GM18526 (cell line): ENCODE measurements around the gene RNF112.

ENCODE experiments used
- POLR2A ChIP-seq: IDR thresholded peaks from 3 replicates; pipeline ENCODE4 v1.6.1; 2011; ENCODE audit not compliant: insufficient read length; ENCODE audit errors: extremely low read depth

Gene RNF112

DNA sequence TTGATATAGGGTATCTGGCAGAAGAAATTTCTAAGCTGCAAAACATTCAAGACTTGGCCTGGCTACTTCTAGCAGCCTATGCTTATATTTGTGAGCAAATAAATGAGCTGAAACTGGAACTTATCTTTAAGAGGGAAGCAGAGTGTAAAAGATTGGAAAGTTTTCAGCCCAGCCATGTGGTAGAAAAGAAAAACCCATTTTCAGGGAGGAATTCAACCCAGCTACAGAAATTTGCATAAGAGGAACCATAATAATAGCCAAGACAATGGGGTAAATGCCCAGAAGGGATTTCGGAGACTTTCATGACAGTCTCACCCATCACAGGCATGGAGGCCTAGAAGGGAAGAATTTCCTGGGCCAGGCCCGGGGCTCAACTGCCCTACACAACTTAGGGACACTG is 31.7 kb downstream of the RNF112 start:
- TF ChIP-seq POLR2A = no peak

DNA sequence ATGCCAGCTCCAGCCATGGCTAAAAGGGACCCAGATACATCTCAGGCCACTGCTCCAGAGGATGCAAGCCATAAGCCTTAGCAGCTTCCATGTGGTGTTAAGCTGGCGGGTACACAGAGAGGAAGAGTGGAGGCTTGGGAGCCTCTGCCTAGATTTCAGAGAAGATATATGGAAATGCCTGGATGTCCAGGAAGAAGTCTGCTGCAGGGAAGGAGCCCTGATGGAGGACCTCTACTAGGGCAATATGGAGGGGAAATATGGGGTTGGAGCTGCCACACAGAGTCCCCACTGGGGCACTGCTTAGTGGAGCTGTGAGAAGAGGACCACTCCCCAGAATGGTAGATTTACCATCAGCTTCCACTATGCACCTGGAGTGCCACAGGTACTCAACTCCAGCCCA is 32.1 kb downstream of the RNF112 start:
- TF ChIP-seq POLR2A = no peak

DNA sequence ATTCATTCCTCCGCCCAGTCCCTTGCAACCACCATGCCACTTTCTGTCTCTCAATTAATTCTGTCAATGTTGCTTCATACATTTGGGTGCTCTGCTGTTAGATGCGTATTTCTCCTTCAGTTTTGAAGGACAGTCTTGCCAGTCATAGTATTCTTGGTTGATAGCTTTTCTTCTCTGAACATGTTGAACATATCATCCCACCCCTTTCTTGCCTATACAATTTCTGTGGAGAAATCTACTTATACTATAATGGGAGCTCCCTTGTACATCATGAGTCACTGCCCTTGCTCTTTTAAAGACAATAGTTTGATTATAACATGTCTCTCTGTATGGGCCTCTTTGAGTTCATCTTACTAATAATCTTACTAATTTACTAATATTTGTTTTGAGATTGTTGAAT is 34.1 kb downstream of the RNF112 start:
- no peak for TF ChIP-seq POLR2A

DNA sequence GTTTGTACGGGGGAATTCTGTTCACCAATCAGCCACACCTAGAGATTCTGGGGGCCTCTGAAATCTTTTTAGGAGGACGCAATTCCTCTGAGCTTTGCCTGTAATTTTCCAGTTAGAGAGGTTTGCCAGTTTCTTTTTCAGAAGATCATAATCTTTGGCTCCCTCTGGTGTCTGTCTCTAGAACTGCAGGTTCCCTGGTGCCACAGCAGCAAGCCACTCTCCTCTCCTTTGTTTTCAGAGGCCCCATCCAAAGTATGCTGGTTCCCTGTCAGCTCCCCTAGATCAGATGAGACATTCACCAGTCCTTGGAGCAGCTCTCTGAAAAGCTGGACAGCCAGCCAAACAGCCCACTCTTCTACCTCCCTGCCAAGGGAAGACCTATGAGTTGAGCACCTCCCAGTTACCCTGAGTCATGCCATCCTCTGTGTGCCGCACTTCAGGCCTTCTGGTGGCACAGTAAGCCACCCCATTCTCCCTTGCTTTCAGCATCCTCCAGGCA is 36.1 kb downstream of the RNF112 start:
- no peak for TF ChIP-seq POLR2A

DNA sequence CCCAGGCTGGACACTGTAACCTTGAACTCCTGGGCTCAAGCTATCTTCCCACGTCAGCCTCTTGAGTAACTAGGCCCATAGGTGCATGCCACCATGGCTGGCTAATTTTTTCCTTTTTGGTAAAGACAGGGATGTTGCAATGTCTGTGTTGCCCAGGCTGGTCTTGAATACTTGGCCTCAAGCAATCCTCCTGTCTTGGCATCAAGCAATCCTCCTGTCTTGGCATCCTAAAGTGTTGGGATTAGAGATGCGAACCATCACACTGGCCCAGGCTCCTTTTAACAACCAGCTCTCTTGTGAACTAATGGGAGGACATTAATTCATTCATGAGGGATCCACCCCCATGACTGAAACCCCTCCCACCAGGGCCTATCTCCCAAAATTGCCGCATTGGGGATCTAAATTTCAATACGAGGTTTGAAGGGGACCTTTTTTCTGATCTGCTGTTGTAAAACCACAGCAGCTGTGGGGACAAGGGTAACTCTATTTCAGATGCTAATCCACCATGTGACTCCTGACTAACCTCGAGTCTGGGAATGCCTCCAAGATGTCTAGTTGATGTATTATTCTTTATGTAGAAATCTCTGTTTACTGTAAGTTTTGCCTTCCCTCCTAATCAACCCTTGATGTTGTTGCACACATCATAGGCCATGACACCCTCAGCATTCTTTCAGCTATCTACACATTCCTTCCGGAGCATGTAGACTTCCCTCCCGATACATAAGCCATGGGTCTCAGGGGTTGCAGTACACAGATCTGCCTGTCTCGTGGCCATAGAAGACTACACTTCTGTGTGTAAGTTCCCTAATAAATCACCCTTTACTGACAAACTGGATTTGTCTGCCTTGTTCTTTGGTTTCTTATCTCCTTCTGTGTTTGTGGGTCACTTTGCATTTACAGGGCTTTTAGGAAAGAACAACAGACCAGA is 37.6 kb downstream of the RNF112 start:
- no peak for TF ChIP-seq POLR2A

DNA sequence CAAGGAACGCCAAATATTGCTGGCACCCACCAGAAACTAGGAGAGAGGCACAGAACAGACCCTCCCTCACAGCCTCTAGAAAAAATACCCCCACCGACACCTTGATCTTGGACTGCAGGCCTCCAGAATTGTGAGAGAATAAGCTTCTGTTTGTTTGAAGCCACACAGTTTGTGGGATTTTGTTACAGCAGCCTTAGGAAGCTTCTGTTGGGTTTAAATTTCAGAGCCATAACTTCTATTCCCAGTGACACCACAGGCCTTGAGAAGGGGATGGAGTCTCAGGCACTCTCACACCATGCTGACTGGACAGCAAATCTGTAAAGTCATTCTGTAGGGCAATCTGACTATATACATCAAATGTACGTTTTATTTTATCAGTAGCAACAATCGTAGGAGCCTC is 38.6 kb downstream of the RNF112 start:
- no peak for TF ChIP-seq POLR2A

DNA sequence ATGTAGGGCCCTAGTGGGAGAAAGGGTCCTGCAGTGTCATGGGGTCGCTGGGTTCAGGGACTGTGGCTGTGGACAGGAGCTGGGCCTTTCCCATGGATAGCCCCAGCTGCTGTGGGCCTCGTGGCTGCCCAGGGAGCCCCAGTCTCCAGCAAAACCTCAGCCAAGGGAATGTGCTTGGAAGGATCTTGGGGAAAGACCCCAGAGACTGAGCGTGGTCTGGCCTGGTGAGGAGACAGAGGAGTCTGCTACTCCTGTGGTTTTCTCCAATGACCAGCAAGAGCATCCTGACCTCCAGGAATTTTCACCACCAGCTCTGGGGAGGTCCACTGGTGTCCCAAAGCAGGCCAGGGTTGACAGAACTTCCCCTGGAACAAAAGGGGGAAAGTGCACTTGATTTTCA is 42.3 kb downstream of the RNF112 start:
- TF ChIP-seq POLR2A = no peak

DNA sequence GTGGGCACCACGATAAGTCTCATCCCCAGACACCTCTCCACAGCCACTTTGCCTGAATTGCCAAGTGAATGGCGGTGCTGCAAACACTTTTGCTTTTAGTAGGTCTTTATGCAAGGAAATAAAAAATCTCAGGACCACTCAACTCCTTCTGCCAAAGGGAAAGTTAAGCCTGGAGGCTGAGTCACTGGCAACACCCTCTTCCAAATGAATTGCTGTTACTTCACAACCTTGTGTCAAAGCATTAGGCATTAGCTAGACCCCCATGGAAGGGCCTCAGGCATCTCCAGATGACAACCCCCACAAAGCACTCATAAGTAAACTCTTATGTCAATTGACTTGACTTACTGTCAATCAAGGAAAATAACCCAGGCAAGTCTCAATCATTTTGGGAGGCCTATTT is 43.0 kb downstream of the RNF112 start:
- TF ChIP-seq POLR2A = no peak

DNA sequence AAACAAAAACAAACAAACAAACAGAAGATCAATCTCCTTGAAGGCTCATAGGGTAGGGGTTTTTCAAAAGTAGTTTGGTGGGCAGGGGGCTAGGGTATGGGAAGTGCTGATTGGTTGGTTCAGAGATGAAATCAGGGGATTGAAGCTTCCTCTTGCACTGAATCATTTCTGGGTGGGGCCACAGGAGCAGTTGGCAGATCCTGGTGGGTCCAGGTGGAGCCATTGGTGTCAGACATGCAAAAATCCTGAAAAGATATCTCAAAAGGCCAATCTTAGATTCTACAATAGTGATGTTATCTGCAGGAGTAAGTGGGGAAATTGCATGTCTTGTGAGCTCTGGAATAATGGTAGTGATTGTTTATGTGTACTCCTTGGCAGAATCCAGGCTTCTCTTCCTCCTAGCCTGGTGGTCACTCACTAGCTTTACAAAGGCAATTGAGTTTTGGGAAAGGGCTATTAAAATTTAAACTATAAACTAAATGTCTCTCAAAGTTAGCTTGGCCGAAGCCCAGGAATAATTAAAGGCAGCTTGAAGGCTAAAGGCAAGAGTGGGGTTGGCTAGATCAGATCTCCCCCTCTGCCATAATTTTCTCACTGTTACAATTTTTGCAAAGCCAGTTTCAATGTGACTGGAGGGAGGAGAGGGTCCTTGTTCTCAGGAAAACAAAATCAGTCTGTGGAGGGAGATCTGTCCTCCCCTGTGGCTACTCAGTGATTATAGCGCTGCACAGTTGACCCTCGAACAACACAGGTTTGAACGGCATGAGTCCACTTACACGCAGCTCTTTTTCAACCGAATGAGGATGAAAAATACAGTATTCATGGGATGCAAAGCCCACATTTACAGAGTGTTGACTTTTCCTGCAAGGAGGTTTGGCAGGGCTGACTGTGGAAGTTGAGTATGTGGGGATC is 45.2 kb downstream of the RNF112 start:
- no peak for TF ChIP-seq POLR2A

DNA sequence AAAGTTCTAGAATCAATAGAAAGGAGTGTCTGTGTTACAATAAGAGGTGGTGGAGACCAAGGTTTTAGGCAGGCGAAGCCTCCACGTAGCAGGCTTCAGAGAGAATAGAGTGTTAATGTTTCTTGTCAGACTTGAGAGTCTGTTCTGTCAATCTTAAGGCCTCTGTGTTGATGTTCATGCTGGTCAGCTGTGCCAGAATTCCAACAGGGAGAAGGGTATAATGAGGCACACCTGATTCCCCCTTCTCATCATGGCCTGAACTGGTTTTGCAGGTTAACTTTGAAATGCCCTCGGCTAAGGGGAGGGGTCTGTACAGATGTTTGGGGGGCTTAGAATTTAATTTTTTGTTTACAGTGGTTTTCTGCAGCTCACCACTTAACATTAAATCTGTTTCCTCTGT is 46.0 kb downstream of the RNF112 start:
- TF ChIP-seq POLR2A = no peak

DNA sequence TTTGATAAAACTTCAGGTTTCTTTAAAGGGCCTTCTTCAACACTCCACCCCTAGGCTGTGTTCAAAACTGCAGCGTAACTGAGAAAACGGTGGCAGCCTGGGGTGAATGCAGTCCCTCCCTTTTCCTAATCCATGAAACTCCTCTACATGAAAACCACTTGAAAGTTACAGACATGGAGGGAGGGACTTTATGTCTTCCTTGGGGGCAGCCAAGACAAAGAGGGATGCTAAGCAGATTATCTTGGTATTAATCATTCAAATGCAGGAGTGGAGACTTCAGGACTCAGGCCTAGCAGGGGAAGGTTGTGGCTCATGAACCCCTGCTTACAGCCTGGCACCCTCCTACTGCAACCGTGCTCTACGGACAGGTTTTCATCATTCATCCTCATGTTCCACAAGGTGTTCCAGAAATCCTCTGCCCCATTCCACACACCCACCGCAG is 46.8 kb downstream of the RNF112 start:
- no peak for TF ChIP-seq POLR2A

DNA sequence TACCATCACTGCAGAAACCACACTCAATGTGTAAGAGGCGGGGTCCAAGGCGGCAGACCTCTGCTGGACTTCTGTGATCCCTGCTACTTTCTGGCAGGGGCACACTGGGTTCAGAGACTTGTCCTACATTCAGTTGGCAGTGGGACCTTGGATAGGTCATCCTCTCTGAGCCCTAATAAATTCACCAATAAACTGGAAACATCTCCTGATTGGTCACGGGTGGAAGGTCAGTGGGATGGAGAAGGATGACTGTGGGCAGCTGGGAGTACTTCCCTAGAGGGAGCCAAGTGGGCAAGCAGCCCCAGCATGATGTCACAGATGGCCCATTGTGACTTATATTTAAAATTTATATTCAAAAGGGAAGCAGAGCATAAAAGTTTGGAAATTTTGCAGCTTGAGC is 49.7 kb downstream of the RNF112 start:
- TF ChIP-seq POLR2A = no peak

DNA sequence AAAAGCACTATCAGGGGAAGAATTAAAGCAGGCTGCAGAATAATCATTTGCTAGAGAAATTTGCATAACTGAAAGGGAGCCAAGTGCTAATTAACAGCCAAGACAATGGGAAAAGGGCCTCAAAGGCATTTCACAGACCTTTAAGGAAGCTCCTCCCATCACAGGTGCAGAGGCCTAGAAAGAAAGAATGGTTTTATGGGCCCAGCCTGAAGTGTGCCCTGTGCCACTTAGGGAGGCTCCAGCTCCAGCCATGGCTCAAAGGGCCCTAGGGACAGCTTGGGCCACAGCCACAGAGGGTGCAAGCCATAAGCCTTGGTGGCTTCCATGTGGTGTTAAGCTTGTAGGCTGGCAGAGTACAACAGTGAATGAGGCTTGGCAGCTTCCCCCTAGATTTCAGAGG is 50.1 kb downstream of the RNF112 start:
- no peak for TF ChIP-seq POLR2A

DNA sequence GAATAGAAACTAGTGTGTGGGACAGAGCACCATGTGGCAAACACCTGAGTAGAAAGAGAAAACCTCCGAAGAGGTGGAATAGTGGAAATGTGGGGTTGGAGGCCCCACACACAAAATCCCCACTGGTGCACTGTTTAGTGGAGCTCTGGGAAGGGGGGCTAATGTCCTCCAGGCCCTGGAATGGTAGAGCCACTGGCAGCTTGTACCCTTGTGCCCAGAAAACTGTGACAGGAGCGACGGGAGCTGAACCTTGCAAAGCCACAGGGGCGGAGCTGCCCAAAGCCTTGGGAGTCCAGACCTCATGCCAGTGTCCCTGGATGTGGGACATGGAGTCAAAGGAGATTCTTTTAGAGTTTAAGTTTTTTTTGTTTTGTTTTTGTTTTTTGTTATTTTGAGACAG is 50.6 kb downstream of the RNF112 start:
- TF ChIP-seq POLR2A = no peak
